NT2/D1 (cell line): ENCODE measurements around the gene RNF152.

ENCODE experiments used
- SUZ12 ChIP-seq: IDR thresholded peaks from 2 replicates; pipeline ENCODE4 v1.6.1; 2011; ENCODE audit not compliant: insufficient read length, insufficient read depth; ENCODE audit errors: extremely low read depth
- ZNF274 ChIP-seq: IDR thresholded peaks from 2 replicates; pipeline ENCODE4 v1.6.1; 2011; ENCODE audit warnings: mild to moderate bottlenecking, low read depth, low read length

GRCh38 chr18:61820882-61821281 lies 71.9 kb downstream of the RNF152 start:
- TF ChIP-seq SUZ12 (no peak), ZNF274 (no peak)
